H7 (cell line): Measurements from ENCODE around the gene SLC25A39. TPM values are rescaled to one million over a fixed set of nuclear protein-coding genes. Genes with fewer than 3 reads are reported as not detected.

Experiments used
- DNase-seq: peaks from one replicate; pipeline ENCODE4 v3.0.0; 2012
- H3K27me3 ChIP-seq: 2 replicates; pipeline ENCODE4 v1.6.0; 2011; ENCODE audit warnings: mild to moderate bottlenecking, low read length; ENCODE audit not compliant: control insufficient read depth, insufficient read depth
- H3K36me3 ChIP-seq: replicated peaks from 2 replicates; pipeline ENCODE4 v1.5.1; 2011; ENCODE audit warnings: low read length; ENCODE audit not compliant: control insufficient read depth, insufficient read depth
- H3K4me3 ChIP-seq: 2 replicates; pipeline ENCODE4 v1.5.1; 2011; ENCODE audit warnings: low read depth, mild to moderate bottlenecking, control low read depth, low read length, moderate library complexity; ENCODE audit not compliant: insufficient read depth
- total RNA-seq: library from RNA; depleted of rRNA; stranded (reverse); fragments of >200 nt; shearing (Covaris generic); gene quantifications from 2 replicates; pipeline ENCODE4 v1.2.3, GENCODE V29; 2014; rRNA removed

Gene SLC25A39
- total RNA-seq, 1 experiment from 2014 or later: 295 TPM

- Histone ChIP-seq H3K4me3 (no peak overlapping the region), H3K27me3 (no peaks in the 10 kb centered on the region; the same call in 1 of the 2 replicates), H3K36me3 (no peaks in the 10 kb centered on the region)
- DNase-seq: peak; percentile 41
Measured at GRCh38 chr17:44272321-44272951, 52.2 kb downstream of the SLC25A39 start.

Other genes with a start within 250 kb of the SLC25A39 start
- gene HDAC5, start 201.2 kb downstream of the SLC25A39 start, total RNA-seq: 72.5 and 89.0 TPM in 2 replicates
- gene HROB, start 182.9 kb downstream of the SLC25A39 start, total RNA-seq: 12.9 and 15.7 TPM in 2 replicates
- 0.17 TPM in 1 of 2 replicates, not detected in the other for gene ASB16, start 154.1 kb downstream of the SLC25A39 start, total RNA-seq
- 19.1 and 25.7 TPM in 2 replicates for gene TMUB2, start 137.9 kb downstream of the SLC25A39 start, total RNA-seq
- gene ATXN7L3, start 124.9 kb downstream of the SLC25A39 start, total RNA-seq: 80.6 and 83.4 TPM in 2 replicates
- gene UBTF, start 105.1 kb downstream of the SLC25A39 start, total RNA-seq: 63.3 and 66.2 TPM in 2 replicates
- 0.07 TPM in 2 replicates for gene SLC4A1, start 56.7 kb downstream of the SLC25A39 start, total RNA-seq
- 5.1 and 5.7 TPM in 2 replicates for gene RUNDC3A, start 16.2 kb downstream of the SLC25A39 start, total RNA-seq
- gene GRN, start 20.5 kb upstream of the SLC25A39 start, total RNA-seq: 122 and 161 TPM in 2 replicates
- 23.7 and 24.1 TPM in 2 replicates for gene FAM171A2, start 39.0 kb upstream of the SLC25A39 start, total RNA-seq
- gene ITGA2B, start 64.8 kb upstream of the SLC25A39 start, total RNA-seq: 6.2 and 11.4 TPM in 2 replicates
- gene GPATCH8, start 178.6 kb upstream of the SLC25A39 start, total RNA-seq: 16.9 and 23.2 TPM in 2 replicates
- 21.1 and 28.3 TPM in 2 replicates for gene FZD2, start 232.7 kb upstream of the SLC25A39 start, total RNA-seq